Measurements from ENCODE around the gene HDAC7. TPM values are rescaled to one million over a fixed set of nuclear protein-coding genes. Genes with fewer than 3 reads are reported as not detected.
"Not testable (repeated sequence)": the region's sequence is repeated elsewhere in the genome, so short reads cannot be mapped to it uniquely, and the experiment has no call there.

Gene HDAC7
- total RNA-seq, 3 donors from 2014 or later (not counting 1 experiment from before 2014, with no cell fraction given): 141 to 235 (median 147) TPM

DNA sequence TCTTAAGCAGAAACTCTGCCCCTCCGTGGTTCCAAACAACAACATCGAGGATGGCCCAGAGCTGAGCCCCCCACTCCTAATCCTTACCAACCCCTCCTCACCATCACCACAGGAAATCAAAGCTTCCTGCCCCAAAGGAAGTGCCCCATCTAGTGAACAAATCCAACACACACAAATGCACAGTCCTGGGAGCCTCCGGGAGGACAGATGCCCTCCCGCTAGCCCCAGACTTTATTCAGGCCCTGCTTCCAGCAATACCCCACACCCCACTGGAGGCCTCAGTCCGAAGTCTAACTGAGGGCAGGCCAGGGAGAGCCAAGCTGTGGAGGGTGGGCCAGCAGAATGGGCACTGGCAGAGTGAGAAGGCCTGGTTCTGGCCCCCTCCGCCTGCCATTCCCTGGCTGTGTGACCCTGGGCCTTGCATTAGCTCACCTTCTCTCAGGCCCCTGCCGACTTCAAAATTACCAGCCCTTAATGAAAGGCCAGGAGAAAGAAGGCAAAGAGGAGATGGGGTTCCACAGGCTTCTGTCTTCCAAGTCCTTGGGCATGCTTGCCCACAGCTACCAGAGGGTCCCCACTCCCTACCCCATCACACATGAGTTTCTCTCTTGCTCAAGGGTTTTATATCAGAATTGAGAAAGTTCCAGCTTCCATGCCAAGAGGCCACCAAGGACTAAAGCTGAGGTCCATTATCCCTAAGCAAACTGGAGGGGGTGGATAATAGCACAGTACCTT is 2.3 kb downstream of the HDAC7 start:
- H3K36me3 Mint-ChIP-seq: no peaks in the 10 kb centered on the region
- no peaks in the 10 kb centered on the region for H3K9me3 Mint-ChIP-seq
- TF ChIP-seq, protein P1, sequence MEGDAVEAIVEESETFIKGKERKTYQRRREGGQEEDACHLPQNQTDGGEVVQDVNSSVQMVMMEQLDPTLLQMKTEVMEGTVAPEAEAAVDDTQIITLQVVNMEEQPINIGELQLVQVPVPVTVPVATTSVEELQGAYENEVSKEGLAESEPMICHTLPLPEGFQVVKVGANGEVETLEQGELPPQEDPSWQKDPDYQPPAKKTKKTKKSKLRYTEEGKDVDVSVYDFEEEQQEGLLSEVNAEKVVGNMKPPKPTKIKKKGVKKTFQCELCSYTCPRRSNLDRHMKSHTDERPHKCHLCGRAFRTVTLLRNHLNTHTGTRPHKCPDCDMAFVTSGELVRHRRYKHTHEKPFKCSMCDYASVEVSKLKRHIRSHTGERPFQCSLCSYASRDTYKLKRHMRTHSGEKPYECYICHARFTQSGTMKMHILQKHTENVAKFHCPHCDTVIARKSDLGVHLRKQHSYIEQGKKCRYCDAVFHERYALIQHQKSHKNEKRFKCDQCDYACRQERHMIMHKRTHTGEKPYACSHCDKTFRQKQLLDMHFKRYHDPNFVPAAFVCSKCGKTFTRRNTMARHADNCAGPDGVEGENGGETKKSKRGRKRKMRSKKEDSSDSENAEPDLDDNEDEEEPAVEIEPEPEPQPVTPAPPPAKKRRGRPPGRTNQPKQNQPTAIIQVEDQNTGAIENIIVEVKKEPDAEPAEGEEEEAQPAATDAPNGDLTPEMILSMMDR (IDR thresholded peaks at IDR 0.05): no peak
- Histone ChIP-seq H3K9me3 (ENCODE audit: control insufficient read depth, insufficient read depth, low read length) (no peaks in the 10 kb centered on the region), H3K27ac (ENCODE audit: low read length) (peak overlapping the region; percentile 86), H3K4me1 (ENCODE audit: control insufficient read depth, insufficient read depth, low read length) (peaks cover 78% of the 10 kb centered on the region), H3K36me3 (ENCODE audit: control insufficient read depth, insufficient read depth, low read length) (peaks cover 5% of the 10 kb centered on the region), H3K4me3 (ENCODE audit: low read length) (peak overlapping the region; percentile 77), H3K27me3 (ENCODE audit: control insufficient read depth, insufficient read depth, low read length) (no peaks in the 10 kb centered on the region)
- peak overlapping the region; percentile 97 for H3K4me3 Mint-ChIP-seq
- ATAC-seq (no peak), DNase-seq (peak in 1 of 2 donors; percentile 63)
- WGBS (ENCODE audit: insufficient coverage): 14% methylated on average over 7 of the region's 7 CpGs
- H3K27me3 Mint-ChIP-seq (ENCODE audit: low read depth in 2 of 2): no peaks in the 10 kb centered on the region
- intact Hi-C loops (cut with micrococcal nuclease): loop anchor here (2.0 to 10.0 kb wide), 3 partner anchors 19 to 603 kb away; no protein-coding TSS in a partner anchor
- peaks cover 54 to 70% of the 10 kb centered on the region in 2 donors for H3K4me1 Mint-ChIP-seq
- H3K27ac Mint-ChIP-seq: peak overlapping the region; percentile 91 to 92

DNA sequence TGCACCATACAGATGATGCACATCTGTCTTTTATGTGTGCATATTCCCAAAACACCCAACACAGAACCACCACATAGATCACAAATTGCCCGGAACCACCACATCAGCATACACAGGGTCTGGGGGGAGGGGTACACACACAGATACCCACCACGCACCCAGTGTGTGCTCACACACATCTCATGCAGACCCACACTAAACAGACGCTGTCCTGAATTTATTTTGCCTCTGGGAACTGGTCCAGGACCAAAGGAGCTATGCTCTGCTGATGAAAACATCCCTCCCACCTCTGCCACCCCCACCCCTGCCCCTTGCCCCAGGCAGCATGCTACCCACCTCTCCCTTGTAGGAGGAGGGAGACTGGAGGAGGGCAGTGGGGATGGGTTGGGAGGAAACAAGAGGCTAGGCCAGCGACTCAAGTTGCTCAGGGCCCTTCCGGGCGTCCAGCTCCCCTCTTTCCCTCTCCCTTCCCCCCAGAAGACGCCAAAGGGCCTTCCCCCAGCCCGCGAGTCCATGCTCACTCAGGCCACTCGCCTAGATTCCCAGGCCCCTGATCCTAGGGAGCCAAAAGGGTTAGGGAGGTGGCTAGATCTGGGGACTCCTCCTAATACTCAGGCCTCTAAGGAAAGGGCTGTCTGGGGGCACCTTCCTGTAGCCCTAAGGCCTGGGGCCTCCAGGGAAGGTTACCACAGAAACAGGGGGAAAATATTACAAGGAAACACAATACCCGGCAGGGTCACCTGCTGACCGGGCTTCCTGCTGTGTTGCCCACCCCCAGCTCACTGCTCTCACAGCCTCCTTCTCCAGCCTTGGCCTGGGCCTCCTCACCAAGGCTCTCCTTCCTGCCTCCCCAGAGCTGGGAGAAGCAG is 3.1 kb downstream of the HDAC7 start:
- H3K27me3 Mint-ChIP-seq (ENCODE audit: low read depth in 2 of 2): no peaks in the 10 kb centered on the region
- DNase-seq (no peak), ATAC-seq (no peak)
- Histone ChIP-seq H3K36me3 (ENCODE audit: control insufficient read depth, insufficient read depth, low read length) (peaks cover 5% of the 10 kb centered on the region), H3K9me3 (ENCODE audit: control insufficient read depth, insufficient read depth, low read length) (no peaks in the 10 kb centered on the region), H3K4me1 (ENCODE audit: control insufficient read depth, insufficient read depth, low read length) (peaks cover 86% of the 10 kb centered on the region), H3K4me3 (ENCODE audit: low read length) (peak overlapping the region; percentile 22), H3K27ac (ENCODE audit: low read length) (peak overlapping the region; percentile 86), H3K27me3 (ENCODE audit: control insufficient read depth, insufficient read depth, low read length) (no peaks in the 10 kb centered on the region)
- H3K4me3 Mint-ChIP-seq: peak overlapping the region; percentile 97
- peaks cover 61 to 78% of the 10 kb centered on the region in 2 donors for H3K4me1 Mint-ChIP-seq
- 28% methylated on average over 8 of the region's 12 CpGs for WGBS (ENCODE audit: insufficient coverage)
- no peaks in the 10 kb centered on the region for H3K36me3 Mint-ChIP-seq
- H3K9me3 Mint-ChIP-seq: no peaks in the 10 kb centered on the region
- TF ChIP-seq, protein P1 (IDR thresholded peaks at IDR 0.05): no peak
- intact Hi-C loops (cut with micrococcal nuclease): loop anchor here (10.0 kb wide), 2 partner anchors 422 to 602 kb away; no protein-coding TSS in a partner anchor
- H3K27ac Mint-ChIP-seq: peak overlapping the region; percentile 91 to 92

- ATAC-seq; DNase-seq; H3K27me3 ChIP-seq (ENCODE audit: control insufficient read depth, insufficient read depth, low read length); H3K27me3 Mint-ChIP-seq (ENCODE audit: low read depth in 2 of 2); H3K9me3 Mint-ChIP-seq; H3K36me3 ChIP-seq (ENCODE audit: control insufficient read depth, insufficient read depth, low read length); H3K9me3 ChIP-seq (ENCODE audit: control insufficient read depth, insufficient read depth, low read length); H3K4me3 ChIP-seq (ENCODE audit: low read length); H3K36me3 Mint-ChIP-seq: not testable (repeated sequence)
- Histone ChIP-seq H3K27ac (ENCODE audit: low read length) (peak overlapping the region; percentile 87), H3K4me1 (ENCODE audit: control insufficient read depth, insufficient read depth, low read length) (peaks cover 89% of the 10 kb centered on the region)
- H3K27ac Mint-ChIP-seq: peak overlapping the region; percentile 91 to 92
- intact Hi-C loops (cut with micrococcal nuclease): loop anchor here (10.0 kb wide), 2 partner anchors 421 to 601 kb away; no protein-coding TSS in a partner anchor
- peaks cover 73 to 88% of the 10 kb centered on the region in 2 donors for H3K4me1 Mint-ChIP-seq
- WGBS (ENCODE audit: insufficient coverage): 100% methylated on average over 2 of the region's 5 CpGs
- H3K4me3 Mint-ChIP-seq: peak overlapping the region; percentile 88
Observed at GRCh38 chr12:47815447-47815846, 4.3 kb downstream of the HDAC7 start.

Data from natural killer cell (primary cell).